ENCODE results near the gene CIDEB.
"Not testable (repeated sequence)": the region's sequence is repeated elsewhere in the genome, so short reads cannot be mapped to it uniquely, and the experiment has no call there.

Gene CIDEB

DNA sequence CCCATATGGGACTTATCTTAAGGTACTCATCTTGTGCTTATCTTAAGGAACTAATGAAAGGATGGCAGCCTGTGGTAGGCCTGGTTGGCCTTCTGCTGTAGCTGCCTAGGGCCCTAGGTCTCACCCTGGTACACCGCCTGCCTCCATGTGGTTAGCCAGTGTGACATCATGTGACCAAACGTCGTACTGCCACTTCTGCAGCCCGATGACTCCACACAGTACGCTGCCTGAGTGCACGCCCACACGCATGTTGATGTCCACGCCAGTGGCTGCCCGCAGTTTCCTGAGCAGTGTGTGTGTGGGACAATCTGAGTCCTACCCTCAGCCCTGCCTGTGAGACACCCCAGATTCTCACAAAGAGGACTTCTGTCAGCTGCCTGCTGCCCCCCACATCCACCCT, 22.0 kb upstream of the CIDEB start:
- Histone ChIP-seq H3K4me3 (ENCODE audit: low read depth, low read length) (no peak overlapping the region), H3K9ac (ENCODE audit: low read depth, low read length) (no peak overlapping the region), H3K36me3 (ENCODE audit: control insufficient read depth, insufficient read depth, low read length) (no peaks in the 10 kb centered on the region), H3K4me1 (ENCODE audit: control insufficient read depth, insufficient read depth, low read length) (peaks cover 6% of the 10 kb centered on the region), H3K27me3 (ENCODE audit: control insufficient read depth, insufficient read depth, low read length) (peaks cover 64% of the 10 kb centered on the region), H3K9me3 (ENCODE audit: control insufficient read depth, insufficient read depth, low read length) (no peaks in the 10 kb centered on the region)

DNA sequence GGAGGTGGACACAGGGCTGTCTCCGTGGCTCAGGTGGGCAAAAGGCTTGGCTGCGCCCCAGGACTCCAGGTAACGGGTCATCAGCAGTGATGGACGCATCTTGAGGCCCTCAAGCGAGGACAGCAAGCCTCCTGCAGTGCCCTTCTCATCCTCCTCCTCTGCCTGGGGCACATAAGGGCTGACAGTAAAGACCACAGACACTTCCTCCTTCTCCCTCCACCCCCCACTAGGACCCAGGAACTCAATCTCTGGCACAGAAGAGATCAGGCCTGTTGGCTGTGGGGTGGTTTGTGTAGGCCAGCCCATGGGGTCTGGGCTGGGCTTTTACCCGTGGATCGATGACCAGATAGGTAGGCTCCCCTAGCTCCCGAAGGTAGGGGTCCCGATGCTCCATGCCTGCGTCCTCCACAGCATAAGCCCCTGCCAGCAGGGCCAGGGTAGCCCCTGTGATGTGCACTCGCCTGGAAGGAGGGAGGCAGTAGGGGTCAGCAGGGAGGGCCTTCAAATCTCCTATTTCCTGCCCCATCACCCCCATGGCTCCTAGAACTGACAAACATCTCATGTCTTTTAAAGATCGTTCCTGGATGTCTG, 21.4 kb upstream of the CIDEB start:
- peaks cover 59% of the 10 kb centered on the region for H3K27me3 ChIP-seq (ENCODE audit: control insufficient read depth, insufficient read depth, low read length)
- no peak overlapping the region for H3K9ac ChIP-seq (ENCODE audit: low read depth, low read length)
- peaks cover 6% of the 10 kb centered on the region for H3K4me1 ChIP-seq (ENCODE audit: control insufficient read depth, insufficient read depth, low read length)
- no peak overlapping the region for H3K4me3 ChIP-seq (ENCODE audit: low read depth, low read length)
- H3K9me3 ChIP-seq (ENCODE audit: control insufficient read depth, insufficient read depth, low read length) = no peaks in the 10 kb centered on the region
- no peaks in the 10 kb centered on the region for H3K36me3 ChIP-seq (ENCODE audit: control insufficient read depth, insufficient read depth, low read length)

DNA sequence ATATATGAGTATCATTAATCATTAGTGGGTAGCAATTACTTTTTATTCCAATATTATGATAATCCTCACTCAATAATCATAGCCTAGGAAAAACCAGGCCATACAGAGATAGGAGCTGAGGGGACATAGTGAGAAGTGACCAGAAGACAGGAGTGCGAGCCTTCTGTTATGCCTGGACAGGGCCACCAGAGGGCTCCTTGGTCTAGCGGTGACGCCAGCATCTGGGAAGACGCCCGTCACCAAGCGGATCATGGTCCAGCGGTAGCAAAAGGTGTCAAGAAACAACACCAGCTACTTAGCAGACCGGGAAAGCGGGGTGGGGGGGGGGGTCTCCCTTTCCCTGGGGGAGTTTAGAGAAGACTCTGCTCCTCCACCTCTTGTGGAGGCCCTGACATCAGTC, 20.1 kb upstream of the CIDEB start:
- not testable (repeated sequence) for H3K9ac ChIP-seq (ENCODE audit: low read depth, low read length); H3K9me3 ChIP-seq (ENCODE audit: control insufficient read depth, insufficient read depth, low read length); H3K4me3 ChIP-seq (ENCODE audit: low read depth, low read length); H3K4me1 ChIP-seq (ENCODE audit: control insufficient read depth, insufficient read depth, low read length); H3K36me3 ChIP-seq (ENCODE audit: control insufficient read depth, insufficient read depth, low read length)
- H3K27me3 ChIP-seq (ENCODE audit: control insufficient read depth, insufficient read depth, low read length) = peaks cover 49% of the 10 kb centered on the region

DNA sequence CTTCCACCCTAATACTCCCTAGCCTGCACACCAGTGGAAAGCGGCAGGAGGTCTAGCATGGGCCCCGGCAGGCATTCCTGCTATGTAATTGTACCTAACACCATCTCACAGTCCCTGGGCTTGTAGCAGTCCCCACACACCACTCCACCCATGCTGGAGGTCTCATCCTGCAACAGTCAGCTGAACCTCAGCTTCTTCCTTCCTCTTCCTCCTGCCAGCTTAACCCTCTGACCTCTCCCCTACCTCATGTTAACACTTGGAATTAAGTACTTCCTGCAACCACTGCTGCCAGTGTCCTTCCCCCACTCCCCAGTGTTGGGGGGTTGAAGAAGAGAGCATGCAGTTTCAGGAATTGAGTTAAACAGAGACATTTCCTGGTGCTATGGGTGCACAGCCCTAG, 19.5 kb upstream of the CIDEB start:
- H3K4me3 ChIP-seq (ENCODE audit: low read depth, low read length) = no peak overlapping the region
- no peaks in the 10 kb centered on the region for H3K36me3 ChIP-seq (ENCODE audit: control insufficient read depth, insufficient read depth, low read length)
- H3K9ac ChIP-seq (ENCODE audit: low read depth, low read length) = no peak overlapping the region
- H3K27me3 ChIP-seq (ENCODE audit: control insufficient read depth, insufficient read depth, low read length) = peaks cover 44% of the 10 kb centered on the region
- no peaks in the 10 kb centered on the region for H3K9me3 ChIP-seq (ENCODE audit: control insufficient read depth, insufficient read depth, low read length)
- peaks cover 6% of the 10 kb centered on the region for H3K4me1 ChIP-seq (ENCODE audit: control insufficient read depth, insufficient read depth, low read length)

DNA sequence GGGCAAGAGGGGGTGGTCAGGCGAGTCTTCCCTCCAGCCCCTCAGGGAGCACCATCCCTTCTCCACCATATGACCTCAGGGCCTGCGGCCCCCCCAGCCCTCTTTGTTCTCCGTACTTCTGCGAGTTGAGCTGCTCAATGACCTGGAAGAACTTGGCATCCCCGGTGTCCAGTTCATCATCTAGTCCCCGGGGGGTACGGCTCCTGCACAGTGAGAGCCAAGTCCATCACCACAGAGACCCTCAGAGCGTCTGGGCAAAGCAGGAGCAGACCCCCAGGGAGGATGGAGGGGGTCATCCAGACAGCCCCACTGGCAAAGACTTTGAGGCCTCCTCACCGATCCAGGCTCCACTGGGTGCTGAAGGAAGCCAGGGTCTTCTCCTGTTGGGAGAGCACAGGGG, 18.2 kb upstream of the CIDEB start:
- Histone ChIP-seq H3K9ac (ENCODE audit: low read depth, low read length) (no peak overlapping the region), H3K27me3 (ENCODE audit: control insufficient read depth, insufficient read depth, low read length) (peaks cover 31% of the 10 kb centered on the region), H3K4me3 (ENCODE audit: low read depth, low read length) (no peak overlapping the region), H3K36me3 (ENCODE audit: control insufficient read depth, insufficient read depth, low read length) (no peaks in the 10 kb centered on the region), H3K4me1 (ENCODE audit: control insufficient read depth, insufficient read depth, low read length) (no peaks in the 10 kb centered on the region), H3K9me3 (ENCODE audit: control insufficient read depth, insufficient read depth, low read length) (no peaks in the 10 kb centered on the region)

GRCh38 chr14:24325041-24325530, 17.3 kb upstream of the CIDEB start:
- H3K9ac ChIP-seq (ENCODE audit: low read depth, low read length) = no peak overlapping the region
- no peak overlapping the region for H3K4me3 ChIP-seq (ENCODE audit: low read depth, low read length)
- no peaks in the 10 kb centered on the region for H3K36me3 ChIP-seq (ENCODE audit: control insufficient read depth, insufficient read depth, low read length)
- peaks cover 22% of the 10 kb centered on the region for H3K27me3 ChIP-seq (ENCODE audit: control insufficient read depth, insufficient read depth, low read length)
- no peaks in the 10 kb centered on the region for H3K4me1 ChIP-seq (ENCODE audit: control insufficient read depth, insufficient read depth, low read length)
- H3K9me3 ChIP-seq (ENCODE audit: control insufficient read depth, insufficient read depth, low read length) = no peaks in the 10 kb centered on the region

DNA sequence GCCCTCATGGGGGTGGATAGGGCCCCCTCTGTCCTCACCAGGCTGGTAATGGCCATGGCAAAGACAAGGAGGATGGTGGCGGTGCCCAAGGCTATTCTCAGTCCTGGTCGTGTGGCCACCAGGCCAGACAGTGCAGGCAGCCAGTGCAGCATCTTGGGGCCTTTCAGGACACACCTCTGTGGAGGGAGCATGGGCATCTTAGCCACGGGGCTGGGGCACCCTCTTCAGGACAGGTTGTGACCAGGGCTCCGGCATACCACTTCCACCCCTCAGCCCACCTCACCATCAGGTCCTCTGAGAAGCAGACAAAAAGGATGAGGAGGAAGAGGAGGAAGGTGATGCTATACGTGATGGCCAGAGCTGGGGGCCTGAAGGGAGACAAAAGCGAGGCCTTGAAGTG, 16.2 kb upstream of the CIDEB start:
- H3K9ac ChIP-seq (ENCODE audit: low read depth, low read length) = no peak overlapping the region

DNA sequence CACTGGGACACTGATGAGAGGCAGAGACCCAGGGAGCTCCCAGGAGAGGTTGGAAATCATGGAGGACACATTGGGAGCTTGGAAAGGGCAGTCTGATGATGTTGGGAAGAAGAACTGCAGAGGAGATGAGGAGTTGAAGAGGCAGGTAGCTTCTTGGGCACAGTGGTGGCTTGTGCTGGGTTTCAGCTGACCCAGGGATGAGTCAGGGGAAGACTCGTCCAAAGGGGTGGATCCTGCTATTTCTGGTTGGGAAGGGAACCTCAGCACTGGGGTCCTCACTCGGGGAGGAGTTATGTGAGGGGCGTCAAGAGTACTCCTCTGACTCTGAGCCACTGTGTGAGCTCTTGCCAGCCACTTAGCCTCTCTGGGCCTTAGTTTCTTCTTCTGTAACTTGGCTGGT, 15.6 kb upstream of the CIDEB start:
- no peak overlapping the region for H3K4me3 ChIP-seq (ENCODE audit: low read depth, low read length)
- H3K36me3 ChIP-seq (ENCODE audit: control insufficient read depth, insufficient read depth, low read length) = no peaks in the 10 kb centered on the region
- H3K9me3 ChIP-seq (ENCODE audit: control insufficient read depth, insufficient read depth, low read length) = no peaks in the 10 kb centered on the region
- H3K27me3 ChIP-seq (ENCODE audit: control insufficient read depth, insufficient read depth, low read length) = peaks cover 22% of the 10 kb centered on the region
- H3K4me1 ChIP-seq (ENCODE audit: control insufficient read depth, insufficient read depth, low read length) = no peaks in the 10 kb centered on the region
- no peak overlapping the region for H3K9ac ChIP-seq (ENCODE audit: low read depth, low read length)

More for the DNA sequence above, 16.2 kb upstream of the CIDEB start:
- Histone ChIP-seq H3K27me3 (ENCODE audit: control insufficient read depth, insufficient read depth, low read length) (peaks cover 20% of the 10 kb centered on the region), H3K4me3 (ENCODE audit: low read depth, low read length) (no peak overlapping the region), H3K4me1 (ENCODE audit: control insufficient read depth, insufficient read depth, low read length) (no peaks in the 10 kb centered on the region), H3K9me3 (ENCODE audit: control insufficient read depth, insufficient read depth, low read length) (no peaks in the 10 kb centered on the region), H3K36me3 (ENCODE audit: control insufficient read depth, insufficient read depth, low read length) (no peaks in the 10 kb centered on the region)

DNA sequence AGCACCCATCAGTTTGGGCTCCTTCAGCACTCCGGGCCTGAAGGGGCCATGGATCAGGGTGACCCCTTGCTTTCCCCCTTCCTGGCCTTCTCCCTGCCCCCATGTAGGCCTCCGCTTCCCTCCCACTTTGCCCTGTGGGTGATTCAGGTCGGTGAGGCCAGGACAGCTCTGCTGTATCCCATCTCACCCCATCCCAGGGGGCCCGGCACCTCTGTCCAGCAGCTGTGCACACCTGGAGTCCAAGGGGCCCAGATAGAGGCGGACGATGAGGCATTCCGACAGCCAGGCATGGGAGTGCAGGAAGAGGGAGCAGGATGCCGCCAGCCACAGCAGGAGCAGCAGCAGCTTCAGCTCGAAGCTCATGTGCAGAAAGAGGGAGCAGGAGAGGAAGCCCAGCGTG, 14.9 kb upstream of the CIDEB start:
- Histone ChIP-seq H3K9ac (ENCODE audit: low read depth, low read length) (no peak overlapping the region), H3K36me3 (ENCODE audit: control insufficient read depth, insufficient read depth, low read length) (peaks cover 2% of the 10 kb centered on the region), H3K4me1 (ENCODE audit: control insufficient read depth, insufficient read depth, low read length) (no peaks in the 10 kb centered on the region), H3K4me3 (ENCODE audit: low read depth, low read length) (no peak overlapping the region), H3K9me3 (ENCODE audit: control insufficient read depth, insufficient read depth, low read length) (no peaks in the 10 kb centered on the region), H3K27me3 (ENCODE audit: control insufficient read depth, insufficient read depth, low read length) (peaks cover 28% of the 10 kb centered on the region)

DNA sequence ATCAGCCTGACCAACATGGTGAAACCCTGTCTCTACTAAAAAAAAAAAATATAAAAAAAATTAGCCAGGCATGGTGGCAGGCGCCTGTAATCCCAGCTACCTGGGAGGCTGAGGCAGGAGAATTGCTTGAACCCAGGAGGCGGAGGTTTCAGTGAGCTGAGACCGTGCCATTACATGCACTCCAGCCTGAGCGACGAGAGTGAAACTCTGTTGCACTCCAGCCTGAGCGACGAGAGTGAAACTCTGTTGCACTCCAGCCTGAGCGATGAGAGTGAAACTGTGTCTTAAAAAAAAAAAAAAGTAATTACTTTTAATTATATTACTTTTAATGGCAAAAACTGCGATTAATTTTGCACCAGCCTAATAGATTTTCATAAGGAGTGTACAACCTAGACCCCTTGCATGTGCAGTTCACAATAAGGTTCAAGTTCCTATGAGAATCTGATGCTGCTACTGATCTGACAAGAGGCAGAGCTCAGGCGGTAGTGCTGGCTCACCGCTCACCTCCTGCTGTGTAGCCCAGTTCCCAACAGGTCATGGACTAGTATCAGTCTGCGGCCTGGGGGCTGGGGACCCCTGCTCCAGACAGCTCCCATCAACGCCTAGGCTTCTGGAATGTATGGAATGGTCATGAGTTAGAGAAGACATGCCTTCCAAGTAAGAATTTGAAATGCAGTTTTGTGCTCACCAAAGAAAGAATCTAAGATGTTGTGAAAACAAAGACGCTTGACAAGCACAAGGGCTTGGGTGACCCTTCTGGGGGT, 13.6 kb upstream of the CIDEB start:
- Histone ChIP-seq H3K4me1 (ENCODE audit: control insufficient read depth, insufficient read depth, low read length) (no peaks in the 10 kb centered on the region), H3K4me3 (ENCODE audit: low read depth, low read length) (no peak overlapping the region), H3K27me3 (ENCODE audit: control insufficient read depth, insufficient read depth, low read length) (peaks cover 38% of the 10 kb centered on the region), H3K9ac (ENCODE audit: low read depth, low read length) (no peak overlapping the region), H3K36me3 (ENCODE audit: control insufficient read depth, insufficient read depth, low read length) (peaks cover 2% of the 10 kb centered on the region), H3K9me3 (ENCODE audit: control insufficient read depth, insufficient read depth, low read length) (no peaks in the 10 kb centered on the region)

DNA sequence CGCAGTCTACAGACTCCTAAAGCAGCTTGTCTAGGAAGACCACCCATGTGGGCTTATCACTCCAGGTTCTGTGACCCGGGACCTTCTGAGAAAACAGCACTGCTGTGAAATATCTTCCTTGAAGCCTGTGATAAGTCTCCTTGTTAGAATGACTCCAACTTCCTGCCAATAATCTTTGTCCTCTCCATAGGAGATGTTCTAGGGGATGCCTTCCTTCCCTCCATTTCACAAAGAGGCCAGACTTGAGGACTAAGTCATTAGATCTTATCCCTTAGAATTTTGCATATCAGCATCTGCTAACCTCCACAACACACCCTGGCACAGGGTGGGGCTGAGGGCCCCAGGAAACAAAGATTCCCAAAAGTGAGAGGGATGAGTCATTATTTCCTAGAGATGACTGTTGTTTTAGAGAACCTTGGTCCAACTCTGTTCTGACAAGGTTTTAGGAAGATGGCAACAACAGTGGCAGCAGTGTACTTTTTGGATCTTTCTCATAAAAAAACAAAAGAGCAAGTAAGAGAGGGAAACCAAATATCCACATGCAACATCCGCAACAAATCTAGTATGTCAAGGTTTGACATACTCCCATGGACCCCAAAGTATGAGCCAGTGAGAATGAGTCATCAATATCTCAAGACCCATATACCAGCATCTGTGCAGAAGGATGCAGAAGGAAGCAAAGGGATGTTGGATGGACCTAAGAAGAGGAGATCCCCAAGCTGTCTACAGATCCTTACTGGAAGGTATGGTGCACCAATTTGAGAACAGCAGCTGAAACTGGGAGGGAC, 9.6 kb upstream of the CIDEB start:
- no peak overlapping the region for H3K4me3 ChIP-seq (ENCODE audit: low read depth, low read length)
- H3K9me3 ChIP-seq (ENCODE audit: control insufficient read depth, insufficient read depth, low read length) = no peaks in the 10 kb centered on the region
- peaks cover 28% of the 10 kb centered on the region for H3K27me3 ChIP-seq (ENCODE audit: control insufficient read depth, insufficient read depth, low read length)
- H3K36me3 ChIP-seq (ENCODE audit: control insufficient read depth, insufficient read depth, low read length) = peaks cover 2% of the 10 kb centered on the region
- no peak overlapping the region for H3K9ac ChIP-seq (ENCODE audit: low read depth, low read length)
- no peaks in the 10 kb centered on the region for H3K4me1 ChIP-seq (ENCODE audit: control insufficient read depth, insufficient read depth, low read length)

DNA sequence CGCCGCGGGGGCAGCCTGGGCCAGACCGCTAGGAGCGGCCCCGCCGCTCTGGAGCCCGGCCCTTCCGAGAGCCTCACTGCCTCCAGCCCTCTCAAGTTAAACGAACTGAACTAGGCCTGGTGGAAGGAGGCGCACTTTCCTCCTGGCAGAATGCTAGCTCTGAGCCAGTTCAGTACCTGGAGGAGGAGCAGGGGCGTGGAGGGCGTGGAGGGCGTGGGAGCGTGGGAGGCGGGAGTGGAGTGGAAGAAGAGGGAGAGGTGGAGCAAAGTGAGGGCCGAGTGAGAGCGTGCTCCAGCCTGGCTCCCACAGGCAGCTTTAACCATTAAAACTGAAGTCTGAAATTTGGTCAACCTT, 8.8 kb upstream of the CIDEB start:
- no peak overlapping the region for H3K4me3 ChIP-seq (ENCODE audit: low read depth, low read length)
- no peaks in the 10 kb centered on the region for H3K4me1 ChIP-seq (ENCODE audit: control insufficient read depth, insufficient read depth, low read length)
- H3K36me3 ChIP-seq (ENCODE audit: control insufficient read depth, insufficient read depth, low read length) = peaks cover 2% of the 10 kb centered on the region
- no peaks in the 10 kb centered on the region for H3K9me3 ChIP-seq (ENCODE audit: control insufficient read depth, insufficient read depth, low read length)
- H3K27me3 ChIP-seq (ENCODE audit: control insufficient read depth, insufficient read depth, low read length) = peaks cover 28% of the 10 kb centered on the region
- H3K9ac ChIP-seq (ENCODE audit: low read depth, low read length) = no peak overlapping the region

Measured in iPS-15b (cell line).